EL (cell line): ENCODE data around the gene NOL12.
"Not testable (repeated sequence)": the region's sequence is repeated elsewhere in the genome, so short reads cannot be mapped to it uniquely, and the experiment has no call there.

Experiments used
- DNase-seq: peaks from one replicate; pipeline ENCODE4 v3.0.0-alpha.2; 2016

Gene NOL12

GRCh38 chr22:37717235-37717634 lies 31.1 kb downstream of the NOL12 start:
- not testable (repeated sequence) for DNase-seq

- DNase-seq = not testable (repeated sequence)
Measured at GRCh38 chr22:37717746-37718305, 31.7 kb downstream of the NOL12 start.

- DNase-seq = no peak
Measured at GRCh38 chr22:37725551-37726240, 39.6 kb downstream of the NOL12 start.

GRCh38 chr22:37726241-37726887 lies 40.2 kb downstream of the NOL12 start:
- no peak for DNase-seq

GRCh38 chr22:37728620-37729019 lies 42.5 kb downstream of the NOL12 start:
- DNase-seq = no peak

GRCh38 chr22:37731804-37732471 lies 45.8 kb downstream of the NOL12 start:
- no peak for DNase-seq

- DNase-seq = no peak
Measured at GRCh38 chr22:37732699-37733607, 46.8 kb downstream of the NOL12 start.

GRCh38 chr22:37733625-37734401 lies 47.7 kb downstream of the NOL12 start:
- DNase-seq = no peak

GRCh38 chr22:37734402-37734700 lies 48.2 kb downstream of the NOL12 start:
- no peak for DNase-seq

- DNase-seq = no peak
Measured at GRCh38 chr22:37734964-37735451, 48.9 kb downstream of the NOL12 start.

GRCh38 chr22:37739035-37739434 lies 52.9 kb downstream of the NOL12 start:
- peak; percentile 43 for DNase-seq

GRCh38 chr22:37739611-37740049 lies 53.5 kb downstream of the NOL12 start:
- no peak for DNase-seq

GRCh38 chr22:37740455-37741311 lies 54.5 kb downstream of the NOL12 start:
- no peak for DNase-seq

GRCh38 chr22:37741312-37741795 lies 55.2 kb downstream of the NOL12 start:
- peak; percentile 89 for DNase-seq

- peak; percentile 90 for DNase-seq
Measured at GRCh38 chr22:37742376-37743171, 56.4 kb downstream of the NOL12 start.
